GM18867 (cell line): Measurements from ENCODE around the gene SIK2.

Experiments
- ATAC-seq: cut with Tn5 transposase; IDR thresholded peaks from one replicate; pipeline ENCODE4 v1.9.1; 2021; ENCODE audit warnings: mild to moderate bottlenecking, moderate library complexity; ENCODE audit not compliant: unreplicated experiment

Gene SIK2

DNA sequence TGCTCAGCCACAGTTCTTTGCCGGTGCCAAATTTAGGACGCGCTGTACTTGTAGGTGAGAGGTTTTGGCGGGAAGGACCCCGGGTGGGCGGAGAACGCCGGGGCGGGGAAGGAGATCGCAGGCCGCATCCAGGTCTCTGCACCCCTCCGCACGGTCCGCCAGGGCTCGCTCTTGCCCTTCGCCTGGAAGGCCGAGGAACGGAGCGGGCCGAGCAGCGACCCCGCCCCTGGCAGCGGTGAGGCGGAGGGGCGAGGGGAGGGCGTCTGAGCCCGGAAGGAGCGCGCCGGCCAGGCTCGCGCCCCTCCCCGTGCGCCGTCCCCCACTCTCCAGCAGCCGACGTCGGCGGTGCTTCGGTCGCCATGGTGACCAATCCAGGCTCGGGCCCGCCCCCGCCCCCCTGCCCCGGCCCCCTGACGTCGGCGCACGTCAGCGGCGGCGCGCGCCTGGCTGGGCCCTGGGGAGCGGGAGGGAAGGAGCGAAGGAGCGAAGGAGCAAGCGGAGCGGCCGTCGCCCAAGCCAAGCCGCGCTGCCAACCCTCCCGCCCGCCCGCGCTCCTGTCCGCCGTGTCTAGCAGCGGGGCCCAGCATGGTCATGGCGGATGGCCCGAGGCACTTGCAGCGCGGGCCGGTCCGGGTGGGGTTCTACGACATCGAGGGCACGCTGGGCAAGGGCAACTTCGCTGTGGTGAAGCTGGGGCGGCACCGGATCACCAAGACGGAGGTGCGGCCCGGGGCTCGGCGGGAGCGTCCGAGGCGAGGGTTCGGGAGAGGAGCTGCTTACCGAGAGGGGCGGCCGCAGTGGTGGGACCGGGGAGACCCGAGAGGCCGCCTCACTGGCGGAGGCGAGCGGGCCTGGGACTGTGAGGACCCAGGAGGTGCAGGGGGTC is at the start of gene SIK2:
SIK2 (plus strand) TSS at position 471 of the 886 bp plus-strand sequence; CDS start at position 586, 115 bp downstream.
- peak; percentile 86 for ATAC-seq

DNA sequence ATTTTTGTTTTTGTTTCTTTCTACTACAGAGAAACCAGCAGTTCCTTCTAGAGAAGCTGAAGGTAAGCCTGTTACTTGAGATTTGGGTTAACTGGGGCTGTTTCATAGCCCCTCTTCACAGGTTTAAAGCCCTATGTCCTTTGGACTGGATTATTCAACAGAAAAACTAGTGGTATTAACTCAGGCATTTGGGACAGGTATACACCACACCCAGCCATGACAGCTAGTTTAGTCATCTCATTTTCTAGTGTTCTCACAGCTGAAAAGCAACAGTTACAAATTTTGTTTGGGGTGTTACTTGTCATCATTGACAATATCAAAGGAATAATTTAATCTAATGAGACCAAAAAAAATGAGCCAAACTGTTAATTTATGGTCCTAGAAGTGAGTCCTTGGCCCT is 47.7 kb upstream of the SIK2 start:
- ATAC-seq: no peak

DNA sequence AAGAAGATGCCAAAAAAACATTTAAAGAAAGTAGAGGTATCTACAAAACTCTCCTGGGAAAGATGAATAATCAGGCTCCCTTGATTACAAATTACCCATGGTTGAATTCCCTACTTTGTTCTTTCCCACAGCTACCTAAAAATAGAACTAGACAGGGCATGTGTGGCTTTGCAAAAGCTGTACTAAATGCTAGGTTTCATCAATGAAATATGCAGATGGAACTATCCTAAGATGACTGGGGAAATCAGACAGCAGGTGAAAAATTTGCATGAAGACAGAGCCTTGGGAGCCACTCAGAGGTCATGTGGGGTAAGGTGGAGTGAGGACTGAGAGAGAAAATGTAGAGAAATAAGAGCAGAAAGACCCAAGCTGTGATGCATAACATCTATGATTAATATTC is 47.0 kb upstream of the SIK2 start:
- ATAC-seq: no peak

DNA sequence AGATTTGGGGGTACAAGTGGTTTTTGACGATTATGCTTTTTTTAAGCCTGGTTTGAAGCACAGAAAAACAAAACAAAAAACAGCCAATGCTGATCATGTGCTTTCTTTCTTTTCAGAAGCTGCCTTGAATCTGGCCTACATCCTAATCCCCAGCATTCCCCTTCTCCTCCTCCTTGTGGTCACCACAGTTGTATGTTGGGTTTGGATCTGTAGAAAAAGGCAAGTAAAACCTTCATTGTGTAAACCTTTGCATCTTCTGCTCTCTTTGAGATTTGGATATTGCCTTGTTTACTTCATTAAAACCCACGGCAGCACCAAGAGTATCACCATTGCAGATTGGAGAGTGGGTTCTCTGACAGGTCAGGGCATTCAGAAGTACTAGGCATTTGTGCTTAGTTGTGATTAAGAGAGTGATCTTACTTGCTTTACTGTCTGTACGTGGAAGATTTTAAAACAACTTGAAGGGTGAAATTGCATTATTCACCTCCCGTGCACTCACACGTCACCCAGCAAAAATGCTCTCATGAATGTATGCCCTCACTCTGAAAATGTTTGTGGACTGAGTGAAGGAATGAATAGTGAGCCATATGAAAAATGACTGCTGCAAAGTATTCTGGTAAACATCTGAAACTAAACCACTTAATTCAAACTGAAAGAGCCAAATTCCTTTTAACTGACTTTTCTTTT is 44.7 kb upstream of the SIK2 start:
- no peak for ATAC-seq

DNA sequence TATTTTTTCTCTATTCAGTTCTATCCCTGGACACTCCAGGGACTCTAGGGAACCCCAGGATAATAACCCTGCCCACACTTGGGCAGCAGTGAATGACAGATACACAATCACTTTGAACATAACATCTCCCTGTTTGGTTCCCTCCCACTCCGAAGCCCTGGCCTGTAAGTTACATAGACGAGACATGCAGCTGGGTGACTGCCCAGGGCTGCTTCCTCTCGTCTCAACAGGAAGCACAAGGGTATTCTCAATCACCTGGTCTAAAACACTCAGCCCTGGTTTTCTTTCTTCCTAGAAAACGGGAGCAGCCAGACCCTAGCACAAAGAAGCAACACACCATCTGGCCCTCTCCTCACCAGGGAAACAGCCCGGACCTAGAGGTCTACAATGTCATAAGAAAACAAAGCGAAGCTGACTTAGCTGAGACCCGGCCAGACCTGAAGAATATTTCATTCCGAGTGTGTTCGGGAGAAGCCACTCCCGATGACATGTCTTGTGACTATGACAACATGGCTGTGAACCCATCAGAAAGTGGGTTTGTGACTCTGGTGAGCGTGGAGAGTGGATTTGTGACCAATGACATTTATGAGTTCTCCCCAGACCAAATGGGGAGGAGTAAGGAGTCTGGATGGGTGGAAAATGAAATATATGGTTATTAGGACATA is 42.3 kb upstream of the SIK2 start:
- no peak for ATAC-seq

DNA sequence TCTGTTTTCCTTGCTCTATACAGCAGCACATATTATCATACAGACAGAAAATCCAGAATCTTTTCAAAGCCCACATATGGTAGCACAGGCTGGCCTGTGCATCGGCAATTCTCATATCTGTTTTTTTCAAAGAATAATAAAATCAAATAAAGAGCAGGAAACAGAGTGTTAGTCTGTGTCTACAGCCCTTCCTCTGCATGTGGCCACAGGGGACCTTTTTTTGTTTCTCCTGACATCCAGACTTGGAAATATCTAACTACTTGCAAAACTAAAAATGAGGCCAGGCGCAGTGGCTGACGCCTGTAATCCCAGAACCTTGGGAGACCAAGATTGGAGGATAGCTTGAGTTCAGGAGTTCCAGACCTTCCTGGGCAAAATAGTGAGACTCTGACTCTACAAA is 41.4 kb upstream of the SIK2 start:
- no peak for ATAC-seq

DNA sequence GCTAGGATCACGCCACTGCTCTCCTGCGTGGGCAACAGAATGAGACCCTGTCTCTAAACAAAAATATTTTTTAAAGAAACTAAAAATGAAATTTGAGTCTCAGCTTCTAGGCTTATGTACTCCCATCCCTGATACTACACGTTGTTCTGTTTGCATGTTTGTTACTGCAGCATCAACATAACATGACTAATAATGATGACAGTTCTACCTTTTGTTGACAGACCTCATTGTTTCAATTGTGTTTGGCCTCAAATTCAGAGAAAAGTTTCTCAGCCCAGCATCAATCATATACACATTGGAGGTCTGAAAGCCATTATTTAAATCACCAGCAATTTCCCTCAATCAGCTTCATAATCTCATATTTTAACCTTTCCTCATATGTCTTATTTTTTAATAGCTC is 40.9 kb upstream of the SIK2 start:
- ATAC-seq: no peak

DNA sequence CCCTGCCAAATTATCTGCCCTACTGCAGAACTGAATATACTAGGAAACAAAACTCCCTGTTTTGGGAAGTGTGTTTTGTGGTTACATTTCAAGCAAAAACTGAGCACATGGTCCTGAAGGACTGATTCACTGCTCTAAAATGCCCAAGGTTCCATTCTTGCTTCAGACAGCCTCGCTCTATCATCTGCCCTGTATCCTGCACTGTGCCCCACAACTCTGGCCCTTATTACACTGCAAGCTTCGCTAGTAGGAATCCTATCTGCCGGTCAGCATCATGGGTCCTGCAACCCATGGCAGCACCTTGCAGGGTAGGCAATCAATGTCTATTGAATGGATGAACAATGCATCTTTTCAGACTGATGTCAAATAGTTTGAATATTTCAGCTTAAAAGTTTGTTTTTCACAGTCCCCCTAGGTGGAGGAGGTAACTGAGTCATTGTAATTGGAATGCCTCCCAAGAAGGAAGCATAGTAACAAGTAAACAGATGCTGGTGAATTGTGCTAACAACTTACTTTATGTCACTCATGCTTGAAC is 40.4 kb upstream of the SIK2 start:
- no peak for ATAC-seq

DNA sequence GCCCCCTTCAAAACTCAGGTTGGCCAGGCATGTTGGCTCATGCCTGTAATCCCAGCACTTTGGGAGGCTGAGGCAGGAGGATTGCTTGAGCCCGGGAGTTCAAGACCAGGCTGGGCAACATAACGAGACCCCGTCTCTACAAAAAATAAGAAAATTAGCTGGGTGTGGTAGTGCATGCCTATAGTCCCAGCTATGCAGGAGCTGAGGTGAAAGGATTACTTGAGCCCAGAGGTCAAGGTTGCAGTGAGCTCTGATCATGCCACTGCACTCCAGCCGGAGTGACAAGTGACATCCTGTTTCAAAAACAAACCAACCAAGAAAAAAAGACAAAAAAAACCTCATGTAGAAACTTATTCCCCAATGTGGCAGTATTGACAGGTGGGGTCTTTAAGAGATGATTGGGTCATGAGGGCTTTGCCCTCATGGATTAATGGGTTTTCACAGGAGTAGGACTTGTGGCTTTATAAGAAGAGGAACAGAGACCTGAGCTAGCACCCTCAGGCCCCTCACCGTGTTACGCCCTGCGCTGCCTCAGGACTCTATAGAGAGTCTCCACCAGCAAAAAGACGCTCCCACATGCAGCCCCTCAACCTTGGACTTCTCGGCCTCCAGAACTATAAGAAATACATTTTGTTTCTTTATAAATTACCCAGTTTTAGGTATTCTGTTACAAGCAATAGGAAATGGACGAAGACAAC is 39.4 kb upstream of the SIK2 start:
- ATAC-seq: no peak

DNA sequence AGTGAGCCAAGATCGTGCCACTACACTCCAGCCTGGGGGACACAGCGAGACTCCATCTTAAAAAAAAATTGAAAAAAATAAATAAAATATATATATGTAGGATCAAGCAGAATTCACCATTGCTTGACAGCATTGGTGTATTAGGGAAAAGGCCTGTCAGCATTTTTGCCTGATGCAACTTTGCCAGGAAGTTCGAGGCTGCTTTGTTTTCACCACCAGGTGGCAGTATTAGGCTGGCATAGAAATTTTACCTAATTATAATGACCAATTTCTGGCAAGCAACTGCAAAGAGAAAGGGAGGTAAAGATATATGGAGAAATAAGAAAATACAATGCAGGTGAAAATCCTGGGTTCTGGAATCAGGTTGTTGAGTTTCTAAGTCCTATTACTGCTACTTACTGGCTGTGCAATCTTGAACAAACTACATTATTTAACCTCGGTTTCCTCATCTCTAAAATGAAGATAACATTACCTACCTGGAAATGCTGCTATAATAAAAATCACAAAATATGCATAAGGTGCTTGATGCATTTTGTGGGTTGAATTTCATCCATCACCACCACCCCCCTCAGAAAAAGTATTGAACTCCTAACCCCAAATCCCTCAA is 37.0 kb upstream of the SIK2 start:
- no peak for ATAC-seq

DNA sequence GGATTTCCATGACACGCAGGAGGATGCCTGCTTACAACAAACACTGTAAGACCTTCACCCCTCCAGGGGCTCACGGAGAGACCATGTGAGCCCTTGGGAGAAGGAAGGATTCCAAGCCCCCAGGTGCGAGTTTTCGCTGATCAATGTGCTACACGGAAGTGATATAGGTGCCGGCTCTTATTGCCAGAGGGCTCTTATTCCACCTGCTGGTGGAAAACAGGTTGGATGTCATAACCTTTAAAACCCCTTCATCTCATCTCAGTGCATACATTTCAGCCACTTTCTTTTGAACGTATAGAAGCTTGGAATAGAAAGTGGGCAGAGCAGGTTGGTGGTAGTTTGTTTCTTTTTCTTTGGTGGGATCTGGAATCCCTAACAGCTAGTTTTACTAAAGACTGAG is 35.9 kb upstream of the SIK2 start:
- no peak for ATAC-seq

DNA sequence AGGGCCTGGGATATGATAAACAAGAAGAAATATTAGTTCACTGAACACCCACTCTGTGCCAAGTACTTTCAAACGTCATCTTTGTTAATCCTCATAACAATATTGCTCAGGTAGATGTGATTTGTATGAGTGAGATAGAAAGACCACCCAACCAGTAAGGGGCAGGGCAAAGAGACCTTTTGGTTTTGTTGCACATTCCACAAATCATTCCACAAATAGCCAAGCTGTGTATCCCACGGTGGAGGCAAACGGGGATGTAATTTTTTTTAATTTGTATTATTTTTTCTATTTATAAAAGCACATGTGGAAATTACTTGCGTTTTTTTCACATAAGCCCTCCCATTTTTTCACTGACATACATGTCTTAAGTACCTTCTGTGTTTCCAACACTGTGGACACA is 32.8 kb upstream of the SIK2 start:
- ATAC-seq: no peak

DNA sequence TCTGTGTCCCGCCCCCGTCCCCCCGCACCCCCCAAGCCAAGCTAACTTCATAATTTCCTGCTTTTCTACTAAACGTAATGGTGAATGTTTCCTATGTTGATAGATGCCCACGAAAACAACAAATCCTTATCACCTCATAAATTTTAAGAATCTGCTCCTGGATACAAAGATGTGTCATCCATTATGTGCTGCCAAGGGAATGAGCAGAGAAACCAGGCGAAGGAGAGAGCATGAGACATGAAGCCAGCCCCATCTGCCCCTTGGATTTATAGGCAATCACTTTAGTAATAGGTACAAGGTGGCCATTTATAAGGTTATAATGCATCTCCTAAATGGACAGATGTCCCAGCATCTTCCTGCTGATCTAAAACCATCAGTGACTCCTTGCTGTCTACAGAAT is 31.5 kb upstream of the SIK2 start:
- ATAC-seq: no peak

DNA sequence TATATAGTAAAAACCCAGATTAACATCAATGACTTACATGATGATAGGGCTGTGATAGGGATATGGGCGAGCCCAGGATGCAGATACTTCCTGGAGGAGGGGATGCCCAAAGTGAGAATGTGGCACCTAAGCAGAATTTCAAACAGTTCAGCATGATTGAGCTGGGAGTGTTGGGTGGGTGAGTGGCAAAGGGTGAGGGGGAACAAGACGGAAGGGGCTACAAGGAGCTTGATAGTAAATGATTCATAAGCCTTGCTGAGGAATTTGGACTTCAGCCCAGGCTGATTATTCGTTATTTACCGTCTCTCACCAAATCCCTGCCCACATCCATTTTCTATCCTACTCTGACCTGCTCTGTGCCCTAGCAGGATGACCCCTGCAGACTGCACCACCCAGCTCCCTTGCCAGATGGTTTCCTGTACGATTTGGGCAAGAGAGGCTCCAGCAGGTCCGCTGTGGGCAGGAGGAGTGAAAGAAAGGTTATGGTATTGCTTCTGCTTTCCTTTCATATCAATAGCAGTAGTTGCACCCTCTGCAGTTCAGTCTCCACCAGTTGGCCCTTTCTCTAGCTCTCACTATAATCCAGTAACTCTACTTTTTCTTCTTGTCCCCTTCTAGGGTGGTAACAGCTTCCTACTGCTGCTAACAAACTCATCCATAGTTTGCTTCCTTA is 30.3 kb upstream of the SIK2 start:
- ATAC-seq: peak; percentile 60

DNA sequence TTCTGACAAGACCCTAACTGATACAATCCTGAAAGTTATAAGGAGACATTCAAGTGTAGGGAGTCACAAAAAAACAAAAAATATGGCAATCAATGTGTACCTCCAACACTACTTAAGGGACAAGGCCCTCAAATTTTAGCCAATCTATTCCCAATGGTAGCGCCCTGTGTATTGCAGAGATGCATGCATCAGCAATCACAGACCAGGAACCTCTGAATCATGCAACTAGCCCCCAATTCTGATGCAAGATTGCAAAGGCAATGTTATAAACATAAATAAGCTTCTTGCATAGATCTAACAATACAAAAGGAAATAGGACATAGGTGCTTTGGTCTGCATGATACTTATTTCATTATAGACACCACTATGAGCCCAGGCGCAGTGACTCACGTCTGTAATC is 29.7 kb upstream of the SIK2 start:
- no peak for ATAC-seq

DNA sequence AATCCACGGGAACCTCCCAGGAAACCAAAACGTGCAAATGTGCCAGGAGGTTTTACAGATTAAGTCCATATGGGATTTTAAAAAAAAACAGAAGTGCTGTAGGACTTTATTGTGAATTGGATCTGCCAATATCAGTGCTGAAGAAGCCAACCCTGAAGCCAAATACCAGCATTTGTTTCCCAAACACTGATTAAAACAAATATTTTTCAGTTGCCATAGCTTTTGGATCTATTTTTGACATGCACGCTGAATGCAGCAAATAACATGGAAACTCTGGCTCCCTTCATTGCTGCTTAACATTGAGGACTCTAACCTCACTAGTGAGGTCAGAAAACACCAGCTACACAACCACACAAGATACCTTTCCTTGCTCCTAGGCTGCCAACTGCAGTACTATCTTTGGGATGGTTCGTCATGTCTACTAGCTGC is 28.4 kb upstream of the SIK2 start:
- ATAC-seq: no peak

DNA sequence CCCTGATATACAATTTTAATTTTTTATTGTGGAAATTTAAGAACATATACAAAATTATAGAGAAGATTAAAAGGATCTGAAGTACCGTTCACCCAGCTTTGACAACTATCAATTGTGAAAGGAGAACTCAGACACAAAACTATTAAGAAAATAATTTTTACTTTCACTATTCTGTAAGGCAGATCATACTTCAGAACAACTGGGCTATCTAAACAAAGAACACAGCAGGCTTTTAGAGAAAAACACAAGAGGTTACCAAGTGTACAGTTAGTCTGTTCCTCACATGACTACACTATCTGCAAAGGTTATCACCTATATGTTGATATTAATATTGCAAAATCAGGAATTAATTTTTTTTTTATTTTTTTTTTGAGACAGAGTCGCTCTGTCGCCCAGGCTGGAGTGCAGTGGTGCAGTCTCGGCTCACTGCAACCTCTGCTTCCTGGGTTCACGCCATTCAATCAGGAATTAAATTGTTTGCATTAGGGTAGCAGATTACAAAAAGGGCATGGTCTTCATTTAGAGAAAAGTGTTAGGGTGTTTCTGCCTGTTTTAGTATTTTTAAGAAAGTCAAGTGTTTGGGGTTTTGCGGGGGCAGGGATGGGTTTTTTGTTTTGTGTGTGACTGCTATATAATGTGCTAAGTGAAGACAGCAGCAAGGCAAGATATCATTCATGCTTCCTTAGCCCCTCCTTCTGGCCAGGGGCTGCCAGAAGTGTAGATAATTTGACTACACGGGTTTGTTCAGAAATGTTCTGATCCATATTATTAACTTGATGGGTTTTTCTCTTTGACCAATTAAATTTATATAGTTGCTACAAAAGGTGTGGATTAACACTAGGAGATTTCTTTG is 27.6 kb upstream of the SIK2 start:
- peak; percentile 59 for ATAC-seq

DNA sequence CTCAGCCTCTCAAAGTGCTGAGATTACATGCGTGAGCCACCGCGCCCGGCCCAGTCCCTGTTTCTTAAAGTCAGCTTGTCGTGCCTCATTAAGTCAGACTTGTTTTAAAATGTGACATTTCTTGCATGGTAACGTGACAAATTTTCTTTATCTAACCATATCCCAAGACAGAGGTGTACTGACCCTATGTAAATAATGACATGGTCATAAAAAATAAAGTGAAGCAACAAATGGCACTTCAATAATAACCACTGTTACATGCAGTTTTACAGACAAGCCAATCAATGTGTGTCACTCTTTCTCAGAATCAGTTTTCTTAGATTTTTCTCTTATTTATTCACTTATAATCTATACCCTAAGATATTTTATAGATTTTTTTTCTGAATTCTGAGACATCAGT is 26.5 kb upstream of the SIK2 start:
- no peak for ATAC-seq

DNA sequence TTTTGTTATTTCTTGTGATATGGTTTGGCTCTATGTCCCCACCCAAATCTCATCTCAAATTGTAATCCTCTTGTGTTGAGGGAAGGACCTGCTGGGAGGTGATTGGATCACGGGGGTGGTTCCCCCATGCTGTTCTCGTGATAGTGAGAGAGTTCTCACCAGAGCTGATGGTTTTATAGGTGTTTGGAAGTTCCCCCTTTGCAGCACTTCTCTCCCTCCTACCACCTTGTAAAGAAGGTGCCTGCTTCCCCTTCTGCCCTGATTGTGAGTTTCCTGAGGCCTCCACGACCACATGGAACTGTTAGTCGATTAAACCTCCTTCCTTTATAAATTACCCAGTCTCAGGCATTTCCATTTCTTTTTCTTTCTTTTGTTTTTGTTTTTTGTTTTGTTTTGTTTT is 24.4 kb upstream of the SIK2 start:
- no peak for ATAC-seq
